SK-N-SH (cell line): Measurements from ENCODE around the gene AKR1C3.
"Not testable (repeated sequence)": the region's sequence is repeated elsewhere in the genome, so short reads cannot be mapped to it uniquely, and the experiment has no call there.

ENCODE experiments used
- CTCF ChIP-seq: fragments of 200-600 bp; sonication (generic); IDR thresholded peaks from 2 replicates; pipeline ENCODE4 v1.6.1; 2017; ENCODE audit warnings: antibody characterized with exemption, mild to moderate bottlenecking, moderate library complexity
- EP300 ChIP-seq, 2 experiments: IDR thresholded peaks; 2 replicates each; pipeline versions ENCODE4 v1.4.0 to v1.6.1; 2012; ENCODE audit warnings: borderline replicate concordance in 1 of 2, low read depth in 1 of 2, low read length in 1 of 2
- EZH2phosphoT487 ChIP-seq: fragments of 200-600 bp; sonication (generic); IDR thresholded peaks from 2 replicates; pipeline ENCODE4 v1.6.1; 2017; ENCODE audit warnings: low read depth, mixed run types, mild to moderate bottlenecking, antibody characterized with exemption, moderate library complexity, borderline replicate concordance
- FOSL2 ChIP-seq: IDR thresholded peaks from 2 replicates; pipeline ENCODE4 v1.4.0; 2012; ENCODE audit warnings: low read depth, mild to moderate bottlenecking, moderate library complexity, borderline replicate concordance
- POLR2AphosphoS5 ChIP-seq: IDR thresholded peaks from 2 replicates; pipeline ENCODE4 v1.6.1; 2012; ENCODE audit warnings: low read depth, low read length
- RXRA ChIP-seq: IDR thresholded peaks from 2 replicates; pipeline ENCODE4 v1.4.0; 2012; ENCODE audit warnings: low read depth, mild to moderate bottlenecking, borderline replicate concordance
- SMC3 ChIP-seq: IDR thresholded peaks from 2 replicates; pipeline ENCODE4 v1.6.1; 2012; ENCODE audit warnings: low read depth, low read length, improper control_type of control experiment
- TF ChIP-seq, protein P1 (sequence below): IDR thresholded peaks from 2 replicates; pipeline ENCODE4 v1.4.0; 2012; ENCODE audit warnings: low read depth, borderline replicate concordance

- TF ChIP-seq CTCF; EZH2phosphoT487; POLR2AphosphoS5; EP300 (IDR thresholded peaks at IDR 0.05; ENCODE audit: borderline replicate concordance in 1 of 2, low read depth in 1 of 2, low read length in 1 of 2); FOSL2; RXRA; SMC3: not testable (repeated sequence)
- TF ChIP-seq, protein P1, sequence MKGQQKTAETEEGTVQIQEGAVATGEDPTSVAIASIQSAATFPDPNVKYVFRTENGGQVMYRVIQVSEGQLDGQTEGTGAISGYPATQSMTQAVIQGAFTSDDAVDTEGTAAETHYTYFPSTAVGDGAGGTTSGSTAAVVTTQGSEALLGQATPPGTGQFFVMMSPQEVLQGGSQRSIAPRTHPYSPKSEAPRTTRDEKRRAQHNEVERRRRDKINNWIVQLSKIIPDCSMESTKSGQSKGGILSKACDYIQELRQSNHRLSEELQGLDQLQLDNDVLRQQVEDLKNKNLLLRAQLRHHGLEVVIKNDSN = not testable (repeated sequence)
Observed at GRCh38 chr10:5052951-5053500, 41.2 kb upstream of the AKR1C3 start.
